CD4-positive, alpha-beta T cell (primary cell): Measurements from ENCODE around the gene MYH11. TPM values are rescaled to one million over a fixed set of nuclear protein-coding genes. Genes with fewer than 3 reads are reported as not detected.

Source experiments
- ATAC-seq: fragments of 200-7000 bp; cut with Tn5 transposase; one replicate; pipeline ENCODE4 v1.10.0; 2022; ENCODE audit warnings: mild to moderate bottlenecking; ENCODE audit not compliant: poor library complexity
- CTCF ChIA-PET: fragments of 350-600 bp; sonication (Branson Sonifier 250); formaldehyde crosslinking; loops from one replicate; lab custom pipeline; 2021; ENCODE audit warnings: antibody characterized with exemption, inconsistent platforms; lab: Charles Lee
- POLR2A ChIA-PET: fragments of 350-600 bp; sonication (Branson Sonifier 250); formaldehyde crosslinking; loops from one replicate; lab custom pipeline; 2021; ENCODE audit warnings: antibody characterized with exemption, inconsistent platforms; lab: Charles Lee
- DNase-seq, 14 experiments: peaks; one replicate each; pipeline ENCODE4 v3.0.0-alpha.2; 2013 to 2020; ENCODE audit warnings: mixed read lengths in 2 of 14
- H3K27ac ChIP-seq, 2 donors: one replicate each; pipeline versions ENCODE4 v1.5.1 to v1.7.0; 2013; ENCODE audit warnings: low read length in 2 of 2, low read depth in 1 of 2, mild to moderate bottlenecking in 1 of 2
- H3K27me3 ChIP-seq, 2 experiments: 1 replicate in 1 of 2; 2 replicates in 1 of 2; pipeline versions ENCODE4 v1.6.1 to v1.7.0; 2013; ENCODE audit warnings: low read length in 2 of 2, control low read depth in 1 of 2, mild to moderate bottlenecking in 1 of 2, moderate library complexity in 1 of 2; ENCODE audit not compliant: insufficient read depth in 2 of 2, control insufficient read depth in 1 of 2
- H3K36me3 ChIP-seq: one replicate; pipeline ENCODE4 v1.6.1; 2013; ENCODE audit warnings: low read length, control low read depth; ENCODE audit not compliant: insufficient read depth
- H3K4me1 ChIP-seq: one replicate; pipeline ENCODE4 v1.6.1; 2013; ENCODE audit warnings: low read length, control low read depth; ENCODE audit not compliant: insufficient read depth
- H3K4me3 ChIP-seq: one replicate; pipeline ENCODE4 v1.5.1; 2013; ENCODE audit warnings: mild to moderate bottlenecking, low read length, moderate library complexity
- H3K9me3 ChIP-seq, 2 experiments: 1 replicate in 1 of 2; 2 replicates in 1 of 2; pipeline versions ENCODE4 v1.6.1 to v1.7.0; 2013; ENCODE audit warnings: low read length in 2 of 2, mild to moderate bottlenecking in 2 of 2, control low read depth in 1 of 2, moderate library complexity in 1 of 2; ENCODE audit not compliant: control insufficient read depth in 1 of 2, insufficient read depth in 1 of 2
- H3K27ac Mint-ChIP-seq: one replicate; pipeline ENCODE4 v1.8.0; 2020; ENCODE audit warnings: mixed read lengths
- H3K27me3 Mint-ChIP-seq: one replicate; pipeline ENCODE4 v1.8.0; 2021; ENCODE audit warnings: mixed read lengths
- H3K36me3 Mint-ChIP-seq: one replicate; pipeline ENCODE4 v1.8.0; 2021; ENCODE audit warnings: low read depth, mixed read lengths
- H3K4me1 Mint-ChIP-seq: one replicate; pipeline ENCODE4 v1.8.0; 2021; ENCODE audit warnings: low read depth, mixed read lengths
- H3K4me3 Mint-ChIP-seq: one replicate; pipeline ENCODE4 v1.8.0; 2020; ENCODE audit warnings: mild to moderate bottlenecking, mixed read lengths
- H3K9me3 Mint-ChIP-seq: one replicate; pipeline ENCODE4 v1.8.0; 2020; ENCODE audit warnings: mixed read lengths
- intact Hi-C, 2 experiments: fragments of 100-400 bp; cut with DNase I in 1 of 2; cut with micrococcal nuclease in 1 of 2; formaldehyde crosslinking; loops; one replicate each; pipeline versions ENCODE4 v1.15.1 to v1.9.0; 2023 to 2025; cut with DNase I, micrococcal nuclease
- total RNA-seq, 174 experiments: library from RNA in 2 of 174; stranded (reverse) in 2 of 174; gene quantifications; one replicate each; pipeline ENCODE4 v1.2.3 and lab custom pipeline; 2021 to 2026
- TF ChIP-seq, protein P1 (sequence below): fragments of 200-600 bp; IDR thresholded peaks from one replicate; pipeline ENCODE4 v1.8.0; 2022; ENCODE audit warnings: antibody characterized with exemption, mild to moderate bottlenecking

MYH11 gene
- total RNA-seq, 2 experiments from 2014 or later = not detected

GRCh38 chr16:15769239-15769638, 87.6 kb downstream of the MYH11 start:
- TF ChIP-seq, protein P1, sequence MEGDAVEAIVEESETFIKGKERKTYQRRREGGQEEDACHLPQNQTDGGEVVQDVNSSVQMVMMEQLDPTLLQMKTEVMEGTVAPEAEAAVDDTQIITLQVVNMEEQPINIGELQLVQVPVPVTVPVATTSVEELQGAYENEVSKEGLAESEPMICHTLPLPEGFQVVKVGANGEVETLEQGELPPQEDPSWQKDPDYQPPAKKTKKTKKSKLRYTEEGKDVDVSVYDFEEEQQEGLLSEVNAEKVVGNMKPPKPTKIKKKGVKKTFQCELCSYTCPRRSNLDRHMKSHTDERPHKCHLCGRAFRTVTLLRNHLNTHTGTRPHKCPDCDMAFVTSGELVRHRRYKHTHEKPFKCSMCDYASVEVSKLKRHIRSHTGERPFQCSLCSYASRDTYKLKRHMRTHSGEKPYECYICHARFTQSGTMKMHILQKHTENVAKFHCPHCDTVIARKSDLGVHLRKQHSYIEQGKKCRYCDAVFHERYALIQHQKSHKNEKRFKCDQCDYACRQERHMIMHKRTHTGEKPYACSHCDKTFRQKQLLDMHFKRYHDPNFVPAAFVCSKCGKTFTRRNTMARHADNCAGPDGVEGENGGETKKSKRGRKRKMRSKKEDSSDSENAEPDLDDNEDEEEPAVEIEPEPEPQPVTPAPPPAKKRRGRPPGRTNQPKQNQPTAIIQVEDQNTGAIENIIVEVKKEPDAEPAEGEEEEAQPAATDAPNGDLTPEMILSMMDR = no peak
- Histone ChIP-seq H3K27ac (no peak overlapping the region), H3K27me3 (no peaks in the 10 kb centered on the region), H3K9me3 (peaks cover 0 to 6% of the 10 kb centered on the region in 2 experiments), H3K36me3 (no peaks in the 10 kb centered on the region), H3K4me1 (no peaks in the 10 kb centered on the region), H3K4me3 (no peak overlapping the region)
- Mint-ChIP-seq H3K4me1 (no peaks in the 10 kb centered on the region), H3K36me3 (no peaks in the 10 kb centered on the region), H3K4me3 (no peak overlapping the region), H3K27me3 (peaks cover 19% of the 10 kb centered on the region), H3K27ac (no peak overlapping the region), H3K9me3 (no peaks in the 10 kb centered on the region)
- ATAC-seq (no peak), DNase-seq (no peak)
- ChIA-PET CTCF (no interaction called here), POLR2A (interaction anchor here (0.6 kb wide), 1 partner anchor 23 kb away, joined by 3 read pairs; no protein-coding TSS in a partner anchor)
- intact Hi-C loops = loop anchor here (5.0 to 10.0 kb wide), 2 partner anchors 423 to 426 kb away; no protein-coding TSS in a partner anchor

DNA sequence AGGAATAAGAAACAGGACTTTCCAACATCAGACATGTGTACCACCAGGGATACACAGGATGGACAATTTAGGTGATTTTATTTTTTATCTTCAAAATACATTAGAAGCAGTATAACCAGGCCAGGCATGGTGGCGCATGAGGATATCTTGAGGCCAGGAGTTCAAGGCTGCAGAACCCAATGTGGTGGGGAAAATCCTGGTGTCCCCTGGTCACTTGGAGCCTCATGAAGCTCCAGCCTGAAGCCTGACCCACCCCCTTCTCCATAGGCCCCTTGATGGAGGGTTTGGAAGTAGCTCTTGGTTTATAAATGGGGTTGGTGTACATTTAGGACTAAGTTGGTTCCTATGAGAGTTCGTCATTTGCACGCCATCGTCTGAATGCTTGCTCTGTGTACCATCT, 88.6 kb downstream of the MYH11 start:
- Histone ChIP-seq H3K4me3 (no peak overlapping the region), H3K27ac (no peak overlapping the region), H3K36me3 (no peaks in the 10 kb centered on the region), H3K27me3 (peaks cover 0 to 3% of the 10 kb centered on the region in 2 experiments), H3K4me1 (no peaks in the 10 kb centered on the region), H3K9me3 (peaks cover 0 to 6% of the 10 kb centered on the region in 2 experiments)
- H3K27ac Mint-ChIP-seq = no peak overlapping the region
- POLR2A ChIA-PET = no interaction called here
- DNase-seq (no peak), ATAC-seq (no peak)
- CTCF ChIA-PET = no interaction called here
- peaks cover 26% of the 10 kb centered on the region for H3K27me3 Mint-ChIP-seq
- H3K4me3 Mint-ChIP-seq = no peak overlapping the region
- TF ChIP-seq, protein P1 = no peak
- H3K9me3 Mint-ChIP-seq = no peaks in the 10 kb centered on the region
- intact Hi-C loops = loop anchor here (5.0 to 10.0 kb wide), 2 partner anchors 424 to 427 kb away; no protein-coding TSS in a partner anchor
- H3K36me3 Mint-ChIP-seq = no peaks in the 10 kb centered on the region
- no peaks in the 10 kb centered on the region for H3K4me1 Mint-ChIP-seq

- H3K9me3 ChIP-seq = peaks cover 0 to 6% of the 10 kb centered on the region in 2 experiments
- no peak overlapping the region for H3K27ac ChIP-seq
- no peak for ATAC-seq
- Mint-ChIP-seq H3K27me3 (peaks cover 38% of the 10 kb centered on the region), H3K4me1 (no peaks in the 10 kb centered on the region), H3K36me3 (no peaks in the 10 kb centered on the region), H3K27ac (no peak overlapping the region), H3K9me3 (no peaks in the 10 kb centered on the region), H3K4me3 (no peak overlapping the region)
- no peaks in the 10 kb centered on the region for H3K4me1 ChIP-seq
- no peak for DNase-seq
- CTCF ChIA-PET = no interaction called here
- TF ChIP-seq, protein P1 = no peak
- peaks cover 7 to 8% of the 10 kb centered on the region in 2 experiments for H3K27me3 ChIP-seq
- H3K36me3 ChIP-seq = no peaks in the 10 kb centered on the region
- POLR2A ChIA-PET = no interaction called here
- H3K4me3 ChIP-seq = no peak overlapping the region
- intact Hi-C loops = loop anchor here (1.0 to 10.0 kb wide), 3 partner anchors 360 to 428 kb away; no protein-coding TSS in a partner anchor
Observed at GRCh38 chr16:15766918-15767317, 89.9 kb downstream of the MYH11 start.
